Epithelial cell of esophagus (primary cell): ENCODE results near the gene RNASEH1.
"Not testable (repeated sequence)": the region's sequence is repeated elsewhere in the genome, so short reads cannot be mapped to it uniquely, and the experiment has no call there.

Source experiments
- DNase-seq: peaks from one replicate; pipeline ENCODE4 v3.0.0; 2010; ENCODE audit warnings: low read depth
- H3K4me3 ChIP-seq: 2 replicates; pipeline ENCODE4 v1.5.1; 2011; ENCODE audit warnings: mild to moderate bottlenecking, low read length, control low read depth
- TF ChIP-seq, protein P1 (sequence below): IDR thresholded peaks from 2 replicates; pipeline ENCODE4 v1.5.1; 2011; ENCODE audit warnings: low read depth, mild to moderate bottlenecking, low read length, control low read depth, inconsistent platforms; ENCODE audit not compliant: insufficient read depth; ENCODE audit errors: missing control alignments

The RNASEH1 gene

DNA sequence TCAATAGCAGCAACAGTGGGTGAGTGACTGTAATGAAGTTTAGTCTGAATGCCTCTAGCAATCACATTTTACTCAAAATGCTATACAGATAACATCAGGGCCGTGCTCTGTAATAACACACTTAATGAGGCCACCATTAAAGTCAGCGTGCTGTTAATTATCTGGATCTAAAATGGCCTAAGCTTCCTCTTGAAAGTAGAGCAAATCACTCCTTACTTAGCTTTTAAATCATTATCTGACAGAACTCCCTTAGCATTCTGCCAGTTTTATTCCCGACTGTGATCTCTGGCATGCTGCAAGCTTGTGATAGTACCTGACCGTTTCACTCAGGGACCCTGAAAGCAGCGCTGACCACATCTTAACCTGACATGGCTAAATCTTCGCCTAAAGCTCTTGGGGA lies 25.9 kb upstream of the RNASEH1 start:
- no peak for DNase-seq
- TF ChIP-seq, protein P1, sequence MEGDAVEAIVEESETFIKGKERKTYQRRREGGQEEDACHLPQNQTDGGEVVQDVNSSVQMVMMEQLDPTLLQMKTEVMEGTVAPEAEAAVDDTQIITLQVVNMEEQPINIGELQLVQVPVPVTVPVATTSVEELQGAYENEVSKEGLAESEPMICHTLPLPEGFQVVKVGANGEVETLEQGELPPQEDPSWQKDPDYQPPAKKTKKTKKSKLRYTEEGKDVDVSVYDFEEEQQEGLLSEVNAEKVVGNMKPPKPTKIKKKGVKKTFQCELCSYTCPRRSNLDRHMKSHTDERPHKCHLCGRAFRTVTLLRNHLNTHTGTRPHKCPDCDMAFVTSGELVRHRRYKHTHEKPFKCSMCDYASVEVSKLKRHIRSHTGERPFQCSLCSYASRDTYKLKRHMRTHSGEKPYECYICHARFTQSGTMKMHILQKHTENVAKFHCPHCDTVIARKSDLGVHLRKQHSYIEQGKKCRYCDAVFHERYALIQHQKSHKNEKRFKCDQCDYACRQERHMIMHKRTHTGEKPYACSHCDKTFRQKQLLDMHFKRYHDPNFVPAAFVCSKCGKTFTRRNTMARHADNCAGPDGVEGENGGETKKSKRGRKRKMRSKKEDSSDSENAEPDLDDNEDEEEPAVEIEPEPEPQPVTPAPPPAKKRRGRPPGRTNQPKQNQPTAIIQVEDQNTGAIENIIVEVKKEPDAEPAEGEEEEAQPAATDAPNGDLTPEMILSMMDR, result no peak
- no peak overlapping the region for H3K4me3 ChIP-seq

DNA sequence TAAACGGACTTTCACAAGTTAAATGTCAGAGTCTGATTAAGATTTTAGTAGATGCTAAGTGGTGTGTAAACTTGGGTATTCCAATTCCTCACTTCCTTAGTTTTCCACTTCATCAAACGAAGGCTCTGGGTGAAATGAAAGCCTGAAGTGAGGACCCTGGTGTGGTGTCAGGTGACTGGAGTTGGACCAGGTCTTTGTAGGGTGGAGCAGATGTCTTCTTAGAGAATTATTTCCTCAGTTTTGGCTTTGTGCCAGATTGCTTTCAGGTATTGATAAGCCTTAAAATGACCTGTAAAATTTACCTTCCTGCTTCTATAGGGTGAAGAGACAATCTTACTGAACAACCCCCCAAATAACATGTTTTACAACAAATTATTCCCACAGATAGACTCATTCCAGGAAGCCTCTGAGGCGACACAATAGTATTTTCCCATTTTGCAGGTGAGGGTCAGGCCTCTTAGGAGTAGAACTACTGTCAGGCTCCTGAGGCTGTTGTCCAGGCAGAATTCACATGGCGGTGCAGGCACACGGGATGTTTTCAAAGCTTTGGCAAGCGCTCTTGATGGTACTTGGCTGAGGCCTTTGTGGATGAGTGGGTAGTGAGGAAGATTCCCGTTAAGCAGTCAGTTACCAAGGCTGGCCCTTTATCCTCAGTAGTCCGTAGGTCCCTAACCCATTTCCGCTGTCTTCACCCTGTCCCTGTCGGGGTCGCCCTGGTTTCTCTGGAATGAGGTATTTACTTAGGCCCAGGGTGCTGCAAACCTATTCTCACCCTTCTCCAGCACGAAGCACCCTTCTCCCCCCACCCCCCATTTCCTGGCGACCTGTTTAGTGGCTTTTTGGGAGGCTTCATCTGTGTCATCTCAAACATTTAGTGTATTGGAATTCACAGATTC lies 23.5 kb upstream of the RNASEH1 start:
- DNase-seq, result no peak
- H3K4me3 ChIP-seq, result no peak overlapping the region
- TF ChIP-seq, protein P1, result no peak

DNA sequence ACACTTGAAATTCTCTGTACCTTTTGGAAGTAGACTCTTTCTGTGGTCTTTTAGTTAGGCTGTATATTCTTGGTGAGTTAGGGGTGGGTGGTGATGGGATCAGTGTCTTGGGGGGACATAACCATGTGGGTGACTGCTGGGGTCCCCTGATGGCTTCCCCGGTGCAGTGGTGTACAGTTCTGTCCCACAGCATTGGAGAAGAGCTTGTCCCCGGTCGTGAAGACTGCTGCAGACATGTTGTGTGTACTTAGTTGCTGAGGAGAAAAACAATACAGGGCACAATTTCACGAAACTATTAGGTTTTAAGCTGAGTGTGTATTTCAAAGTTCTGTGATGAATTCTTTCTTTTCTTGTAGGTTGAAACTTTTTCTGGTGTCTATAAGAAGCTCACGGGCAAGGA lies 22.3 kb upstream of the RNASEH1 start:
- no peak overlapping the region for H3K4me3 ChIP-seq
- TF ChIP-seq, protein P1, result no peak
- DNase-seq, result no peak

DNA sequence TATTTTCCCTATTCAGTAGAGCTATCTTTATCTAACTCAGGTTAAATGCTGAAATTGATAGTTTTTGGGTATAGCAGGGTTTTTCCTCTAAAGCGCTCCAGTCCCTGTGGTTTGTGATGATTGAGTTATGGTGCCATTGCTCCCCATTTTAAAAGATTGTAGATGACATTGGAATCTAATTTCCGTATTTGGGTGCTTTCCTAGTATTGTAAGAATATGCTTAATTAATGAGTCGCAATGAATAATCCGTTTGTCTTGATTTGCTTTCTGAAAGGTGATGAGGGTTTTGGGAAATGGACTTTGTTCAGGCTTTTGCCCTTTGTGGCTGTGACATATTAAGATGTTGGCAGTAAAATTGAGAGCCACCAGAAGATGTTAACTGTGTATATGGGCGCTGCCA lies 20.9 kb upstream of the RNASEH1 start:
- no peak overlapping the region for H3K4me3 ChIP-seq
- TF ChIP-seq, protein P1, result no peak
- DNase-seq, result no peak

DNA sequence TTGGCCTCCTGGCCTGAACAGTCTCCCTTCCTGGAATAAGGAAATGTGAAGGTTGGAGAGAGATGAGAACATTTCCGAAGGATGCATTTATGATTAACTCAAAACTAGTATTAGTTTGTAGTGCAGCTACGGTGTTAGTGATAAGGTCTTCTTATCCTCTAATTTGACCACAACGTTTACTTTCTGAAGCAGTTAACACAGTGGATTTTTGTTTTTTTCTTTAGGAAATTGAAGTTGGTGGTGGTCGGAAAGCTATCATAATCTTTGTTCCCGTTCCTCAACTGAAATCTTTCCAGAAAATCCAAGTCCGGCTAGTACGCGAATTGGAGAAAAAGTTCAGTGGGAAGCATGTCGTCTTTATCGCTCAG lies 18.1 kb upstream of the RNASEH1 start:
- not testable (repeated sequence) for DNase-seq
- H3K4me3 ChIP-seq, result peak overlapping the region; percentile 84

DNA sequence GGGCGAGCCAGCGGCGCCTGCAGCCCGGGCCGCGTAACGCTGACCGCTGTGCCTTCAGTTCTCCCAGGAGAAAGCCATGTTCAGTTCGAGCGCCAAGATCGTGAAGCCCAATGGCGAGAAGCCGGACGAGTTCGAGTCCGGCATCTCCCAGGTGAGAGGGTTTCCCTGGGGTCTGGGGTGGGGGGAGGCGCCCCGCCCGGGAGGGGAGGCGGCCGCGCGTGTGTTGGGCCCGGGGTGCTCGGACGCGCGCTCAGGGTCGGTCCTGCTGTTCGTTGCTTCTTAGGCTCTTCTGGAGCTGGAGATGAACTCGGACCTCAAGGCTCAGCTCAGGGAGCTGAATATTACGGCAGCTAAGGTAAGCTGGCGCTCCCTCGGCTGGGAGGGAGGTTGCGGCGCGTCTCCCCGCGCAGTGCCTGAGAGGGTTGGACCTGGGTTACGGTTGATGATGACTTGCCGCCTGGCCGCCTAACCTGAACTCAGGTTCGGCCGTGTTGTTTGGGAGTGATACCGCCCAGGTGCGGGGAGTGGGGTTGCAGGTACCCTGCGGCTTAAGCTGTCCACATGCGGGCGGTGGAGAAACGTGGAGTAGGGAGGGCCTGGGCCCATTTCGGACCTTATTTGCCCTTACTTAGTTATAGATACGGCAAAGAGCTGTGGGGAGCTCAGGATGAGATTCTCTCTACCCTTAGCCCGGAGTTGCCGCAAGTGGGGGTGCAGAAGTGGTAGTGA lies 17.6 kb upstream of the RNASEH1 start:
- peak overlapping the region; percentile 84 for H3K4me3 ChIP-seq
- TF ChIP-seq, protein P1, result no peak
- DNase-seq, result peak; percentile 12

DNA sequence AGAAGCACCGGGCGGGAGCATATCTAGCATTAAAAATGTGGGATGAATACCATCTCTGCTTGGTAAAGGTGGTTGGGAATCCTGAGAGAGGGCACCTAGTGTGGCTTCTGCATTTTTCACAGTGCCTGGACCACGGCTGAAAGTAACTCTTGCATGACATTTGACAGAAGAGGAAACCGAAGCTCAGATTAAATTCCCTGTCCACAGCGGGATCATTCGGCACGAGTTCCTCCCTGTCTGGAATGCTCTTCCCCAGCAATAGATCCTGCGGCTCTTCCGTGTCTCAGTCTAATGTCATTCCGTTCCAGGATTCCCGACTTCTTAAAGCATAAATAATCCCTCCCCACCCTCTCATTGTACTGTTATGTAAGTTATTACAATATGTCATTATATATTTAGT lies 16.0 kb upstream of the RNASEH1 start:
- H3K4me3 ChIP-seq, result no peak overlapping the region
- TF ChIP-seq, protein P1, result no peak
- no peak for DNase-seq
